OCI-LY3 (cell line): ENCODE measurements around the gene CRACR2B.

ENCODE experiments used
- H2AFZ ChIP-seq: fragments of 200-600, 300-600 bp; shearing (Covaris generic); 2 replicates; pipeline ENCODE4 v1.6.0; 2014; ENCODE audit warnings: antibody characterized with exemption, low read depth, low read length
- H3K27ac ChIP-seq: fragments of 200-600, 300-600 bp; sonication (generic); 2 replicates; pipeline ENCODE4 v1.5.1; 2014; ENCODE audit warnings: mild to moderate bottlenecking, low read length, moderate library complexity, mixed read lengths
- H3K27me3 ChIP-seq: fragments of 200-600, 300-600 bp; sonication (generic); 2 replicates; pipeline ENCODE4 v1.6.1; 2014; ENCODE audit warnings: low read depth, low read length, mixed read lengths
- H3K36me3 ChIP-seq: fragments of 200-600, 300-600 bp; sonication (generic); replicated peaks from 2 replicates; pipeline ENCODE3; 2014; ENCODE audit warnings: low read depth, low read length, mixed read lengths
- H3K4me1 ChIP-seq: fragments of 300-600, 200-600 bp; sonication (generic); 2 replicates; pipeline ENCODE4 v1.6.1; 2014; ENCODE audit warnings: low read length, mixed read lengths
- H3K4me2 ChIP-seq: fragments of 200-600, 300-600 bp; sonication (generic); 2 replicates; pipeline ENCODE4 v1.6.1; 2014; ENCODE audit warnings: low read length, mixed read lengths
- H3K4me3 ChIP-seq: fragments of 300-600, 200-600 bp; sonication (generic); 2 replicates; pipeline ENCODE4 v1.5.1; 2014; ENCODE audit warnings: antibody characterized with exemption, mild to moderate bottlenecking, low read length, moderate library complexity
- H3K79me2 ChIP-seq: fragments of 300-600, 200-600 bp; shearing (Covaris generic); 2 replicates; pipeline ENCODE4 v1.6.1; 2014; ENCODE audit warnings: mild to moderate bottlenecking, low read length, mixed read lengths
- H3K9ac ChIP-seq: fragments of 300-600, 200-600 bp; shearing (Covaris generic); 2 replicates; pipeline ENCODE4 v1.6.0; 2014; ENCODE audit warnings: mild to moderate bottlenecking, low read length, moderate library complexity
- H3K9me3 ChIP-seq: fragments of 200-600, 300-600 bp; shearing (Covaris generic); 2 replicates; pipeline ENCODE4 v1.6.1; 2014; ENCODE audit warnings: low read length, mixed read lengths; ENCODE audit not compliant: insufficient read depth
- H4K20me1 ChIP-seq: fragments of 200-600, 300-600 bp; sonication (generic); 2 replicates; pipeline ENCODE4 v1.6.1; 2016; ENCODE audit warnings: low read length, mixed read lengths; ENCODE audit not compliant: insufficient read depth
- CTCF ChIP-seq: fragments of 200-600, 300-600 bp; sonication (generic); IDR thresholded peaks from 2 replicates; pipeline ENCODE4 v1.5.1; 2014; ENCODE audit warnings: antibody characterized with exemption, low read length, low read depth
- EZH2phosphoT487 ChIP-seq: fragments of 200-600 bp; shearing (Covaris generic); IDR thresholded peaks from 2 replicates; pipeline ENCODE4 v1.6.1; 2018; ENCODE audit warnings: antibody characterized with exemption, mixed run types, low read depth

The CRACR2B gene

GRCh38 chr11:852762-853161 lies 25.0 kb downstream of the CRACR2B start:
- no peak overlapping the region for H3K9ac ChIP-seq
- H3K27ac ChIP-seq = no peak overlapping the region
- H4K20me1 ChIP-seq = no peaks in the 10 kb centered on the region
- no peak overlapping the region for H3K4me3 ChIP-seq
- no peak overlapping the region for H3K4me2 ChIP-seq
- H3K79me2 ChIP-seq = no peaks in the 10 kb centered on the region
- no peaks in the 10 kb centered on the region for H3K27me3 ChIP-seq
- H3K36me3 ChIP-seq = no peaks in the 10 kb centered on the region
- no peak overlapping the region for H2AFZ ChIP-seq
- H3K4me1 ChIP-seq = peaks cover 10% of the 10 kb centered on the region
- no peaks in the 10 kb centered on the region for H3K9me3 ChIP-seq
- TF ChIP-seq CTCF (no peak), EZH2phosphoT487 (no peak)

DNA sequence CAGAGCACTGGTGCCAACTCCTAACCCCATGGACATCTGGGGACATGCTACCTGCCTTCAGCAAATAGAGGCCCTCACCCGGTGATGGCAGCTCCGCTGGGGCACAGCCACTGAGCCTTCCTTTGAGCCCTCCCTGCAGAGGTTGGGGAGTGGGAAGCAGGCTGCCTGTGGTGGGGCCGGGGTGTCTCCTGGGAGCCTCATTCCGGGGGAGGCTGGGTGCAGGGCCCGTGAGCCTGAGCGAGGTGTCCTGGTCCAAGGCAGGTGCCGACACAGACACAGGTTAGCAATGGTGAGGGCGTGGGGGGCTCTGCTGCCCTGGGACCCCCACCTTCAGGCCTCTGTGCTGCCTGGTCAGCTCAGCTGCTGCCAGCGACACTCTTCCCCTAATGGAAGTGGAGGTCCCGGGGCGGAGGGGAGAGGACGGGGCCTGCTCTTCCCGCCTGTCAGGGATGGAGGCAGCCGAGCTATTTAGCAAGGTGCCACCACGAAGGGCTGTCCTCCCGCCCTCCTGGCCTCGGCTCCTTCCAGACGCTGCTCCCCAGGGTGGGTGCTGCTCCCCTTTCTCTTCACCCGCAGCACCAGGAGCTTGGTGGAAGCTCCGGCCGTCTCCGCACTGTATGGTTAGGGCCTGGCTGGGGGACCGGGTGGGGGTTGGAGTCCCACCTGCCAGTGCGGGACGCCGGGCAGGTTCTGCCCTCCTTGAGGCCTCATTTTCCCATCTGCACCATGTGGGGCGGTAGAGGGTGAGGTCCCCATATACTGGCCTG lies 26.1 kb downstream of the CRACR2B start:
- TF ChIP-seq CTCF (no peak), EZH2phosphoT487 (no peak)
- Histone ChIP-seq H3K9me3 (no peaks in the 10 kb centered on the region), H3K4me2 (no peak overlapping the region), H3K79me2 (no peaks in the 10 kb centered on the region), H3K4me1 (peaks cover 5% of the 10 kb centered on the region), H3K9ac (no peak overlapping the region), H3K36me3 (no peaks in the 10 kb centered on the region), H4K20me1 (no peaks in the 10 kb centered on the region), H3K27me3 (no peaks in the 10 kb centered on the region), H2AFZ (no peak overlapping the region), H3K4me3 (no peak overlapping the region), H3K27ac (no peak overlapping the region)

DNA sequence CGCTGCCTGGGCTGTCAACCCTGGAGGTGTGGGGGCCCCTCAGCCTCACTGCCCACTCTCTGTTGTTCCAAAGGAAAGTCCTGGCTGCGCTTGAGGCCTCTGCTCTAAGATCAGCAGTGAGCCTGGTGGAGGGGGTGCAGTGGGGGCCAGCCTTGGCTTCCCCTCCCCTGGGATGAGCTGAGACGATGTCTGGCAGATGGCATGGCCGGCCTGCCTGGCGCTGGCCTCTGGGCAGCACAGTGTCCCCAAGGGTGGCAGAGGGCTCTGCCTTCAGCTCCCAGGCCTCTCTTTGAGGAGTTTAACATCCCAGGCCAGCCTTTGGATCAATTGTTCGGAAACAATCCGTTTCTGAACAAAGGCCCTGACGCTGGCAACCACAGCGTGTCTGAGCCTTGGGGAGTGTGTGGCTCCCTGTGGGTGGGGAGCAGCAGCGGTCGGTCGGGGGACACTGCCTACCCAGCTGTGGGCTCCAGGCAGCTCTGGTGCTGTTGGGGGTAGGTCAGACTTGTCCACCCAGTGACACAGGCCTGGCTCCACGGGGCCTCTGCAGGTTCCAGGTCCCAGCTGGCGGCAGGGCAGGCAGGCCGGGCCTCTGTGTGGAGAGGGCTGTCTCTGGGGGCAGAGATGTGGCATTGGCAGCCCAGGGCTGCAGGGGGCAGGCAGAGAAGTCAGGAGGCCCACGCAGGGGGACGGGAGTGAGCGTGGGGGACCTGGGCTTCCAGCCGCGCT lies 27.0 kb downstream of the CRACR2B start:
- Histone ChIP-seq H3K4me3 (no peak overlapping the region), H3K9ac (no peak overlapping the region), H2AFZ (no peak overlapping the region), H3K27me3 (no peaks in the 10 kb centered on the region), H3K36me3 (no peaks in the 10 kb centered on the region), H3K9me3 (no peaks in the 10 kb centered on the region), H3K4me1 (no peaks in the 10 kb centered on the region), H3K27ac (no peak overlapping the region), H3K79me2 (no peaks in the 10 kb centered on the region), H3K4me2 (no peak overlapping the region), H4K20me1 (no peaks in the 10 kb centered on the region)
- TF ChIP-seq EZH2phosphoT487 = no peak
- no peak for TF ChIP-seq CTCF

DNA sequence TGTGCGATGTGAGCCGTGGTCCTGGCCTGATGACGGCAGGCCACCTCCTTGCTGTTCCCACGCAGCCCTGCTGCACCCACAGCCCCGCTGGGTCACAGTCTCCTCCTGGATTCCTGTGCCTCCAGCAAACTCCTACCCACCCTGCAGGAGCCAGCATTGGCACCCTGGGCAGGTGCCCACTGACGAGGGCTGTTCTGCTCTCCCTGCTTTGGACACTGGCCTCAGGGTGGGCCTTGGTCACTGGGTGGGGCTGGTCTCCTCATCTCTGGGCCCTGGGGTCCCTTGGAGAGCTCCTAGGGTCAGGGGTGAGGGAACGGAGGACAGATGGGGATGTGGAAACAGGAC lies 27.6 kb downstream of the CRACR2B start:
- H3K27me3 ChIP-seq = no peaks in the 10 kb centered on the region
- no peaks in the 10 kb centered on the region for H3K36me3 ChIP-seq
- H3K9ac ChIP-seq = no peak overlapping the region
- TF ChIP-seq CTCF = no peak
- TF ChIP-seq EZH2phosphoT487 = no peak
- H3K27ac ChIP-seq = no peak overlapping the region
- no peak overlapping the region for H3K4me2 ChIP-seq
- H4K20me1 ChIP-seq = no peaks in the 10 kb centered on the region
- H3K4me1 ChIP-seq = no peaks in the 10 kb centered on the region
- no peak overlapping the region for H2AFZ ChIP-seq
- no peaks in the 10 kb centered on the region for H3K79me2 ChIP-seq
- no peaks in the 10 kb centered on the region for H3K9me3 ChIP-seq
- H3K4me3 ChIP-seq = no peak overlapping the region
